T-cell (primary cell): Measurements from ENCODE around the gene ANKRD16. TPM values are rescaled to one million over a fixed set of nuclear protein-coding genes. Genes with fewer than 3 reads are reported as not detected.

Experiments
- ATAC-seq, 4 experiments: fragments of 200-7000 bp in 3 of 4; fragments of 150-1000 bp in 1 of 4; cut with Tn5 transposase; replicated peaks in 1 of 4; 1 replicate in 3 of 4; 2 replicates in 1 of 4; pipeline ENCODE4 v1.10.0; 2021; ENCODE audit warnings: moderate library complexity in 3 of 4, mild to moderate bottlenecking in 2 of 4, moderate number of reproducible peaks in 1 of 4
- CTCF ChIA-PET, 2 donors: fragments of 300-600 bp; sonication (Branson Sonifier 250); formaldehyde crosslinking; loops; one replicate each; lab custom pipeline; 2022; ENCODE audit warnings: antibody characterized with exemption in 2 of 2; lab: Charles Lee
- POLR2A ChIA-PET, 2 donors: fragments of 300-600 bp; sonication (Branson Sonifier 250); formaldehyde crosslinking; loops; one replicate each; lab custom pipeline; 2022; ENCODE audit warnings: antibody characterized with exemption in 2 of 2; lab: Charles Lee
- DNase-seq, 35 experiments: peaks; one replicate each; pipeline versions ENCODE4 v3.0.0 to v3.0.0-alpha.2; 2013 to 2023
- H3K27ac ChIP-seq: one replicate; pipeline ENCODE4 v1.5.1; 2013; ENCODE audit warnings: low read length
- H3K27me3 ChIP-seq, 2 experiments: replicated peaks in 1 of 2; 1 replicate in 1 of 2; 2 replicates in 1 of 2; pipeline versions ENCODE4 v1.6.1 to v1.7.0; 2013; ENCODE audit warnings: low read length in 1 of 2, mixed read lengths in 1 of 2; ENCODE audit not compliant: control insufficient read depth in 2 of 2, insufficient read depth in 2 of 2; ENCODE audit errors: extremely low read depth in 1 of 2
- H3K36me3 ChIP-seq, 2 donors: 1 replicate in 1 of 2; 2 replicates in 1 of 2; pipeline versions ENCODE4 v1.6.1 to v1.7.0; 2013; ENCODE audit warnings: low read length in 1 of 2; ENCODE audit not compliant: control insufficient read depth in 2 of 2, insufficient read depth in 1 of 2; ENCODE audit errors: extremely low read depth in 1 of 2
- H3K4me1 ChIP-seq, 2 experiments: 1 replicate in 1 of 2; 2 replicates in 1 of 2; pipeline versions ENCODE4 v1.6.1 to v1.7.0; 2013; ENCODE audit warnings: low read length in 2 of 2, mixed read lengths in 1 of 2; ENCODE audit not compliant: insufficient read depth in 2 of 2, control insufficient read depth in 1 of 2; ENCODE audit errors: extremely low read depth in 1 of 2
- H3K4me3 ChIP-seq, 2 donors: 1 replicate in 1 of 2; 2 replicates in 1 of 2; pipeline versions ENCODE4 v1.5.1 to v1.7.0; 2013; ENCODE audit warnings: mild to moderate bottlenecking in 2 of 2, low read length in 1 of 2, moderate library complexity in 1 of 2; ENCODE audit not compliant: control insufficient read depth in 1 of 2; ENCODE audit errors: extremely low read depth in 1 of 2
- H3K9me3 ChIP-seq: 2 replicates; pipeline ENCODE4 v1.7.0; 2013
- H3K27ac Mint-ChIP-seq, 2 donors: one replicate each; pipeline ENCODE4 v1.8.0; 2020 to 2021; ENCODE audit warnings: mild to moderate bottlenecking in 2 of 2, mixed read lengths in 2 of 2
- H3K27me3 Mint-ChIP-seq, 2 donors: one replicate each; pipeline ENCODE4 v1.8.0; 2021 to 2022; ENCODE audit warnings: mixed read lengths in 2 of 2
- H3K36me3 Mint-ChIP-seq: one replicate; pipeline ENCODE4 v1.8.0; 2021; ENCODE audit warnings: mixed read lengths
- H3K4me1 Mint-ChIP-seq, 3 donors: one replicate each; pipeline ENCODE4 v1.8.0; 2020 to 2022; ENCODE audit warnings: mixed read lengths in 3 of 3, mild to moderate bottlenecking in 1 of 3
- H3K4me3 Mint-ChIP-seq, 3 donors: one replicate each; pipeline ENCODE4 v1.8.0; 2020 to 2022; ENCODE audit warnings: mild to moderate bottlenecking in 3 of 3, mixed read lengths in 3 of 3, moderate library complexity in 3 of 3
- H3K9me3 Mint-ChIP-seq, 3 donors: one replicate each; pipeline ENCODE4 v1.8.0; 2020 to 2022; ENCODE audit warnings: mixed read lengths in 3 of 3
- WGBS: methylation state at CpG from one replicate; pipeline ENCODE4 v1.1.5; 2013; ENCODE audit warnings: missing lambda C conversion rate; ENCODE audit not compliant: insufficient coverage; 5-methylcytosine and 5-hydroxymethylcytosine counted together
- total RNA-seq, 35 experiments: library from RNA in 6 of 35; stranded (reverse) in 6 of 35; fragments of 120-200 nt in 1 of 35; gene quantifications; one replicate each; pipeline versions ENCODE4 v1.2.1 to v1.2.4 and lab custom pipeline; 2013 to 2026

The ANKRD16 gene
- total RNA-seq, 5 donors from 2014 or later (not counting 1 experiment from before 2014, with no cell fraction given): 4.7 to 11.5 (median 9.1) TPM

- POLR2A ChIA-PET: interaction anchor here (0.8 to 1.3 kb wide), 2 partner anchors 9 to 11 kb away, joined by 3 to 12 read pairs; no protein-coding TSS in a partner anchor
- peak; percentile 91 to 98 (median 95) for DNase-seq
- CTCF ChIA-PET: interaction anchor here (0.5 to 1.5 kb wide), 6 partner anchors 9 to 674 kb away, joined by 3 to 7 read pairs (median 4); no protein-coding TSS in a partner anchor
- Mint-ChIP-seq H3K4me3 (peak within 1 kb of the TSS; percentile 85 to 98 (median 90)), H3K4me1 (peaks cover 57 to 65% (median 63%) of the 10 kb centered on the region in 3 donors), H3K9me3 (peaks cover 0 to 5% (median 0%) of the 10 kb centered on the region in 3 donors), H3K27me3 (no peaks in the 10 kb centered on the region), H3K36me3 (no peaks in the 10 kb centered on the region), H3K27ac (peak within 1 kb of the TSS; percentile 92 to 94)
- WGBS: under 1% methylated on average over 71 of the region's 77 CpGs
- peak within 1 kb of the TSS; percentile 84 to 87 for H3K4me3 ChIP-seq
- peaks cover 30 to 35% of the 10 kb centered on the region in 2 experiments for H3K4me1 ChIP-seq
- peak; percentile 93 to 95 (median 94) for ATAC-seq
- no peaks in the 10 kb centered on the region for H3K36me3 ChIP-seq
- no peaks in the 10 kb centered on the region for H3K9me3 ChIP-seq
- peak within 1 kb of the TSS; percentile 94 for H3K27ac ChIP-seq
- no peaks in the 10 kb centered on the region for H3K27me3 ChIP-seq
Observed at GRCh38 chr10:5813341-5814109, 76.2 kb downstream of the ANKRD16 start, which contains the start of gene GDI2. Gene GDI2 (minus strand): TSS chr10:5813434. CDS start chr10:5813258, 176 bp downstream.

- Mint-ChIP-seq H3K4me1 (peaks cover 62 to 70% (median 67%) of the 10 kb centered on the region in 3 donors), H3K9me3 (peaks cover 0 to 5% (median 0%) of the 10 kb centered on the region in 3 donors), H3K4me3 (peak overlapping the region; percentile 85 to 98 (median 90)), H3K27ac (peak overlapping the region; percentile 92 to 94), H3K36me3 (no peaks in the 10 kb centered on the region), H3K27me3 (no peaks in the 10 kb centered on the region)
- ATAC-seq (peak; percentile 18 to 36 (median 28)), DNase-seq (no peak)
- peak overlapping the region; percentile 94 for H3K27ac ChIP-seq
- H3K36me3 ChIP-seq: peaks cover 0 to 4% of the 10 kb centered on the region in 2 donors
- H3K9me3 ChIP-seq: no peaks in the 10 kb centered on the region
- ChIA-PET CTCF (interaction anchor here (0.6 to 1.5 kb wide), 4 partner anchors 37 to 675 kb away, joined by 3 to 4 read pairs (median 3); no protein-coding TSS in a partner anchor), POLR2A (interaction anchor here in 1 of 2 donors (0.6 kb wide), 1 partner anchor 148 kb away, joined by 4 read pairs; no protein-coding TSS in a partner anchor)
- no peaks in the 10 kb centered on the region for H3K27me3 ChIP-seq
- H3K4me1 ChIP-seq: peaks cover 35% of the 10 kb centered on the region in 2 experiments
- H3K4me3 ChIP-seq: peak overlapping the region; percentile 84 to 87
- whole genome bisulfite sequencing: under 1% methylated on average over 29 of the region's 29 CpGs
Observed at GRCh38 chr10:5813091-5813340, 76.7 kb downstream of the ANKRD16 start.

GRCh38 chr10:5812283-5813090 is 77.2 kb downstream of the ANKRD16 start:
- Mint-ChIP-seq H3K27me3 (no peaks in the 10 kb centered on the region), H3K4me1 (peaks cover 63 to 70% (median 70%) of the 10 kb centered on the region in 3 donors), H3K27ac (peak overlapping the region; percentile 82 to 92), H3K4me3 (peak overlapping the region; percentile 85 to 98 (median 90)), H3K9me3 (peaks cover 0 to 3% (median 0%) of the 10 kb centered on the region in 3 donors), H3K36me3 (peaks cover 3% of the 10 kb centered on the region)
- WGBS: under 1% methylated on average over 41 of the region's 49 CpGs
- H3K36me3 ChIP-seq: peaks cover 0 to 5% of the 10 kb centered on the region in 2 donors
- no peaks in the 10 kb centered on the region for H3K9me3 ChIP-seq
- ATAC-seq: peak; percentile 7 to 33 (median 22)
- H3K27ac ChIP-seq: peak overlapping the region; percentile 64
- ChIA-PET CTCF (interaction anchor here (1.5 kb wide), 2 partner anchors 36 to 37 kb away, joined by 3 to 4 read pairs; no protein-coding TSS in a partner anchor), POLR2A (interaction anchor here in 1 of 2 donors (0.6 kb wide), 1 partner anchor 148 kb away, joined by 4 read pairs; no protein-coding TSS in a partner anchor)
- H3K4me3 ChIP-seq: peak overlapping the region; percentile 84 to 87
- H3K4me1 ChIP-seq: peaks cover 35 to 40% of the 10 kb centered on the region in 2 experiments
- peak in 23 of 35 experiments; percentile 1 to 45 (median 14) for DNase-seq
- no peaks in the 10 kb centered on the region for H3K27me3 ChIP-seq

Other genes with a start within 250 kb of the ANKRD16 start
- 10 to 100 TPM in 4 of 5 donors, 1 to 10 TPM in 1; 9.4 to 22.8 (median 14.1) TPM for gene ASB13, start 223.3 kb downstream of the ANKRD16 start, total RNA-seq
- 10 to 100 TPM; 62.7 to 78.5 (median 71.7) TPM for gene TASOR2, start 205.1 kb downstream of the ANKRD16 start, total RNA-seq
- gene GDI2, start 76.5 kb downstream of the ANKRD16 start, total RNA-seq: 100 to 1,000 TPM in 4 of 5 donors, 10 to 100 TPM in 1; 96.2 to 130 (median 118) TPM
- gene FBH1, start 350 bp upstream of the ANKRD16 start, total RNA-seq: 10 to 100 TPM; 72.8 to 95.5 (median 86.2) TPM
- gene IL15RA, start 87.7 kb upstream of the ANKRD16 start, total RNA-seq: 10 to 100 TPM; 10.1 to 18.2 (median 10.8) TPM
- gene IL2RA, start 172.5 kb upstream of the ANKRD16 start, total RNA-seq: 10 to 100 TPM; 19.9 to 40.4 (median 28.1) TPM
- gene RBM17, start 199.1 kb upstream of the ANKRD16 start, total RNA-seq: 100 to 1,000 TPM; 119 to 148 (median 127) TPM